Ishikawa (cell line): ENCODE results near the gene CYP2W1.

Experiments used
- CEBPB ChIP-seq: IDR thresholded peaks from 2 replicates; pipeline ENCODE4 v1.6.1; 2012
- EP300 ChIP-seq: IDR thresholded peaks from 2 replicates; pipeline ENCODE4 v1.6.1; 2012; ENCODE audit warnings: borderline replicate concordance
- FOXM1 ChIP-seq: IDR thresholded peaks from 2 replicates; pipeline ENCODE4 v1.6.1; 2012; ENCODE audit warnings: low read depth, borderline replicate concordance
- RAD21 ChIP-seq: IDR thresholded peaks from 2 replicates; pipeline ENCODE4 v1.6.1; 2012; ENCODE audit warnings: low read depth
- YY1 ChIP-seq: IDR thresholded peaks from 2 replicates; pipeline ENCODE4 v1.6.1; 2012; ENCODE audit warnings: low read depth
- ZBTB7A ChIP-seq: IDR thresholded peaks from 2 replicates; pipeline ENCODE4 v1.6.1; 2012; ENCODE audit warnings: low read depth

- TF ChIP-seq CEBPB (no peak), FOXM1 (no peak), YY1 (no peak), EP300 (no peak), ZBTB7A (no peak), RAD21 (no peak)
Measured at GRCh38 chr7:1011297-1012003, 28.5 kb downstream of the CYP2W1 start.
